OCI-LY7 (cell line): Measurements from ENCODE around the gene AATF. TPM values are rescaled to one million over a fixed set of nuclear protein-coding genes. Genes with fewer than 3 reads are reported as not detected.

ENCODE experiments used
- BruUV-seq: library from RNA; stranded (reverse); fragments of 400-500 nt; replicated peaks from 2 replicates; lab custom pipeline; 2021; lab: Mats Ljungman, UMichigan
- CTCF ChIA-PET: fragments of 300-600 bp; sonication (Branson Sonifier 250); formaldehyde crosslinking; loops from one replicate; lab custom pipeline; 2022; ENCODE audit warnings: antibody characterized with exemption; ENCODE audit not compliant: unreplicated experiment; lab: Charles Lee
- POLR2A ChIA-PET: fragments of 300-600 bp; sonication (Branson Sonifier 250); formaldehyde crosslinking; loops from one replicate; lab custom pipeline; 2022; ENCODE audit warnings: antibody characterized with exemption; lab: Charles Lee
- DNase-seq: peaks from one replicate; pipeline ENCODE4 v3.0.0-alpha.2; 2015; ENCODE audit warnings: low spot score
- H2AFZ ChIP-seq: fragments of 200-600 bp; sonication (generic), shearing (Covaris generic); 2 replicates; pipeline ENCODE4 v1.6.1; 2014; ENCODE audit warnings: mild to moderate bottlenecking, antibody characterized with exemption, low read length, moderate library complexity
- H3K27ac ChIP-seq: fragments of 200-600 bp; sonication (generic); 2 replicates; pipeline ENCODE4 v1.5.1; 2014; ENCODE audit warnings: mixed run types, low read depth, mild to moderate bottlenecking, moderate library complexity, low read length, inconsistent platforms; ENCODE audit not compliant: poor library complexity, severe bottlenecking
- H3K36me3 ChIP-seq: fragments of 200-600 bp; sonication (generic); 2 replicates; pipeline ENCODE4 v1.6.1; 2014; ENCODE audit warnings: mild to moderate bottlenecking, antibody characterized with exemption, low read length, moderate library complexity, mixed read lengths; ENCODE audit not compliant: insufficient read depth
- H3K4me1 ChIP-seq: fragments of 200-600 bp; sonication (generic); 2 replicates; pipeline ENCODE4 v1.5.1; 2014; ENCODE audit warnings: mild to moderate bottlenecking, low read length; ENCODE audit not compliant: insufficient read depth, poor library complexity, severe bottlenecking
- H3K4me2 ChIP-seq: fragments of 200-600 bp; sonication (generic); 2 replicates; pipeline ENCODE4 v1.6.1; 2014; ENCODE audit warnings: mild to moderate bottlenecking, low read length
- H3K4me3 ChIP-seq: fragments of 200-600 bp; sonication (generic); 2 replicates; pipeline ENCODE4 v1.5.1; 2014; ENCODE audit warnings: mild to moderate bottlenecking, low read depth, low read length; ENCODE audit not compliant: poor library complexity, severe bottlenecking
- H3K79me2 ChIP-seq: fragments of 200-600 bp; sonication (generic); 2 replicates; pipeline ENCODE4 v1.6.1; 2016; ENCODE audit warnings: low read depth, mild to moderate bottlenecking, low read length, moderate library complexity, mixed read lengths; ENCODE audit not compliant: insufficient read depth
- H3K9me2 ChIP-seq: fragments of 200-600 bp; sonication (generic); 2 replicates; pipeline ENCODE4 v1.6.1; 2016; ENCODE audit warnings: mild to moderate bottlenecking, low read length, mixed read lengths; ENCODE audit not compliant: insufficient read depth
- H3K9me3 ChIP-seq: fragments of 200-600 bp; sonication (generic); 2 replicates; pipeline ENCODE4 v1.6.1; 2014; ENCODE audit warnings: mild to moderate bottlenecking, mixed run types, low read length, mixed read lengths
- H4K20me1 ChIP-seq: fragments of 200-600 bp; sonication (generic); 2 replicates; pipeline ENCODE4 v1.6.1; 2014; ENCODE audit warnings: mild to moderate bottlenecking, antibody characterized with exemption, low read length, moderate library complexity, mixed read lengths; ENCODE audit not compliant: insufficient read depth
- EZH2phosphoT487 ChIP-seq: fragments of 200-600 bp; sonication (generic); IDR thresholded peaks from 2 replicates; pipeline ENCODE4 v1.6.1; 2018; ENCODE audit warnings: low read depth, borderline replicate concordance, mild to moderate bottlenecking, mixed run types, antibody characterized with exemption, low read length, moderate library complexity, mixed read lengths
- intact Hi-C: fragments of 100-400 bp; cut with micrococcal nuclease; formaldehyde crosslinking; loops from one replicate; pipeline ENCODE4 v1.10.0; 2022; ENCODE audit not compliant: unreplicated experiment
- total RNA-seq, 2 experiments: library from RNA; depleted of rRNA in 1 of 2; stranded (reverse); fragments of >200 nt in 1 of 2; shearing (Covaris generic) in 1 of 2; gene quantifications; 2 replicates each; pipeline ENCODE4 v1.2.3, GENCODE V29; 2014 to 2022
- TF ChIP-seq, protein P1 (sequence below): fragments of 200-600 bp; sonication (generic); conservative IDR thresholded peaks from 2 replicates; pipeline ENCODE4 v1.5.1; 2014; ENCODE audit warnings: mild to moderate bottlenecking, antibody characterized with exemption, low read length, moderate library complexity, mixed read lengths

The AATF gene
- total RNA-seq, 2 experiments from 2014 or later = 83.5 to 94.3 TPM

DNA sequence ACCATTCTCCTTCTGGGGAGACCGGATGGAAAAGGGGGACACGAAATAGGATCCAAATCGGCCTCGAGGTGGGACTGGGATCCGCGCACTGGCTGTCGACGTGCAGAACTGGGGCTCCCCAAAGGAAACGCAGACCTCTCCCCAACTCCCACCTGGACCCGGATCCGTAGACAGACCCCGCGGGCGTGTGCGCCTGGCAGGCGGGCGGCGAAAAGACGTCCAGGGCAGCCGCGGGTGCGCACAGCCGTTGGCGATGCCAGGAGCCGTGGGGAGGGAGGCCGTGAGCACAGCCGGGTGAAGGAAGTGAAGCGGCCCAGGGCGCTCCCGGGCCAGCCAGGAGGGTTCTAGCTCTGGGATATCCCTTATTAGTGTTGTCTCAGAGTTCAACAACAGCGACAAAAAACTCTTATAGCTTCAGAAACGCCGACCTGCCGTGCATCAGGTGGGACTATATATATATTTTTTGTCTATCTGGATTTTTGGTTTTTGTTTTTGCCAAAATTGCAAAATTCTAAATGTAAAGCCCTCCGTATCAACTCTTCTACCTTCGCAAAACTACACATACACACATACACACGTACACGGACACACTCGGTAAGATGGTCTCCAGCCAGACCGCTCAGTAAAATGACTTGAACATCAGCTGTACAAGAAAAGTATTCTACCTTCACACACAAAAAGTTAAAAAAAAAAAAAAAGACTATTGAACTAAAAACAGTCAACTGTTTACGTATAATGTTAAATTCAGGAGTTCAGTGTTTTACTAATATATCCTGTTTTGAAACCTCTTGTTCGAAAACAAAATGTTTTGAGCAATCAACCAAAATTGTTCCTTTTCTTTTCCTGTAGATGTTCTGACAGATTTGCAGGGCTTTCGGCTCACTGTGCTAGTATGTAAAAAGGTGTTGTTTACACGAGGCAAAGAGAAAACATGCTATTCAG is 5.2 kb upstream of the AATF start:
- H3K79me2 ChIP-seq = no peaks in the 10 kb centered on the region
- intact Hi-C loops = loop anchor here (1.0 kb wide), 1 partner anchor 49 kb away; no protein-coding TSS in a partner anchor
- no peak overlapping the region for H2AFZ ChIP-seq
- no TSS peak for BruUV-seq
- no peak for DNase-seq
- H3K9me2 ChIP-seq = no peaks in the 10 kb centered on the region
- H3K9me3 ChIP-seq = no peaks in the 10 kb centered on the region
- no peak overlapping the region for H3K27ac ChIP-seq
- ChIA-PET CTCF (no interaction called here), POLR2A (no interaction called here)
- peaks cover 10% of the 10 kb centered on the region for H3K4me1 ChIP-seq
- no peak overlapping the region for H3K4me2 ChIP-seq
- no peak for TF ChIP-seq EZH2phosphoT487
- TF ChIP-seq, protein P1, sequence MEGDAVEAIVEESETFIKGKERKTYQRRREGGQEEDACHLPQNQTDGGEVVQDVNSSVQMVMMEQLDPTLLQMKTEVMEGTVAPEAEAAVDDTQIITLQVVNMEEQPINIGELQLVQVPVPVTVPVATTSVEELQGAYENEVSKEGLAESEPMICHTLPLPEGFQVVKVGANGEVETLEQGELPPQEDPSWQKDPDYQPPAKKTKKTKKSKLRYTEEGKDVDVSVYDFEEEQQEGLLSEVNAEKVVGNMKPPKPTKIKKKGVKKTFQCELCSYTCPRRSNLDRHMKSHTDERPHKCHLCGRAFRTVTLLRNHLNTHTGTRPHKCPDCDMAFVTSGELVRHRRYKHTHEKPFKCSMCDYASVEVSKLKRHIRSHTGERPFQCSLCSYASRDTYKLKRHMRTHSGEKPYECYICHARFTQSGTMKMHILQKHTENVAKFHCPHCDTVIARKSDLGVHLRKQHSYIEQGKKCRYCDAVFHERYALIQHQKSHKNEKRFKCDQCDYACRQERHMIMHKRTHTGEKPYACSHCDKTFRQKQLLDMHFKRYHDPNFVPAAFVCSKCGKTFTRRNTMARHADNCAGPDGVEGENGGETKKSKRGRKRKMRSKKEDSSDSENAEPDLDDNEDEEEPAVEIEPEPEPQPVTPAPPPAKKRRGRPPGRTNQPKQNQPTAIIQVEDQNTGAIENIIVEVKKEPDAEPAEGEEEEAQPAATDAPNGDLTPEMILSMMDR = no peak
- H3K4me3 ChIP-seq = no peak overlapping the region
- H4K20me1 ChIP-seq = no peaks in the 10 kb centered on the region
- H3K36me3 ChIP-seq = no peaks in the 10 kb centered on the region

- H3K9me2 ChIP-seq = no peaks in the 10 kb centered on the region
- ChIA-PET POLR2A (no interaction called here), CTCF (no interaction called here)
- H3K4me1 ChIP-seq = peaks cover 10% of the 10 kb centered on the region
- no peaks in the 10 kb centered on the region for H3K36me3 ChIP-seq
- H3K4me3 ChIP-seq = no peak overlapping the region
- TF ChIP-seq, protein P1 = no peak
- no peak for TF ChIP-seq EZH2phosphoT487
- no TSS peak for BruUV-seq
- H3K27ac ChIP-seq = no peak overlapping the region
- H2AFZ ChIP-seq = no peak overlapping the region
- peaks cover 7% of the 10 kb centered on the region for H3K79me2 ChIP-seq
- H3K9me3 ChIP-seq = no peaks in the 10 kb centered on the region
- H4K20me1 ChIP-seq = peaks cover under 1% of the 10 kb centered on the region; the same call in 1 of the 2 replicates
- intact Hi-C loops = loop anchor here (1.0 kb wide), 1 partner anchor 48 kb away; no protein-coding TSS in a partner anchor
- no peak for DNase-seq
- no peak overlapping the region for H3K4me2 ChIP-seq
Observed at GRCh38 chr17:36944553-36944952, 4.2 kb upstream of the AATF start.

DNA sequence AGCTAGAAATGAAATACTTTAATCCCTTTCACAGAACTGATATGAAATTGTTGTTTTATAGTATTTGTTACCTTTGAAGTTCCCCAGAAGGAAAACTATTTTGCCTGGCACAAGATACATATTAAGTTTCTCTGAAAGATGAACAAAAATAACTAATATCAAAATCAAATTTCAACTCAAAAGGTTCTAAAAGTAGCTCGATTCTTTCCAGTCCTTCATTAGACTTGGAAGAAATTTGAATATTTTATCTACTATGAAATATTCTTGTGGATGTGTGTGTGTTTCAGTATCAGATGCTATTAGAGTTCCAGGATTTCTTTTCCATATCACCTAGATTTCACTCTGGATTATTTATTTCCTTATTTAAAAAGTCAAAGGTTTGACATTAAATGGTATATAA is 3.6 kb upstream of the AATF start:
- TF ChIP-seq, protein P1 = no peak
- TF ChIP-seq EZH2phosphoT487 = no peak
- intact Hi-C loops = loop anchor here (5.0 kb wide), 1 partner anchor 412 kb away; no protein-coding TSS in a partner anchor
- H3K4me2 ChIP-seq = no peak overlapping the region
- H3K79me2 ChIP-seq = peaks cover 12% of the 10 kb centered on the region
- H4K20me1 ChIP-seq = peaks cover 7% of the 10 kb centered on the region; the same call in 1 of the 2 replicates
- H3K4me1 ChIP-seq = peaks cover 12% of the 10 kb centered on the region
- H3K9me2 ChIP-seq = no peaks in the 10 kb centered on the region
- H3K27ac ChIP-seq = no peak overlapping the region
- no peak for DNase-seq
- H2AFZ ChIP-seq = no peak overlapping the region
- POLR2A ChIA-PET = no interaction called here
- H3K9me3 ChIP-seq = no peaks in the 10 kb centered on the region
- H3K4me3 ChIP-seq = no peak overlapping the region
- CTCF ChIA-PET = no interaction called here
- BruUV-seq = no TSS peak
- peaks cover 2% of the 10 kb centered on the region for H3K36me3 ChIP-seq
